Heart left ventricle (tissue), 13 donors: ENCODE results near the gene MRPL20.

Experiments used
- CTCF ChIP-seq, 12 donors: fragments of 200-600 bp; sonication (generic) in 4 of 12; IDR thresholded peaks; one replicate each; pipeline versions ENCODE4 v1.5.0 to v1.8.0; 2018 to 2022; ENCODE audit warnings: antibody characterized with exemption in 12 of 12, mild to moderate bottlenecking in 5 of 12
- POLR2A ChIP-seq, 2 donors: fragments of 450-650 bp; IDR thresholded peaks; one replicate each; pipeline ENCODE4 v1.6.1; 2017; ENCODE audit warnings: antibody characterized with exemption in 2 of 2, mild to moderate bottlenecking in 2 of 2, moderate library complexity in 2 of 2
- donor health status: ischemic (EF 13 %, LVEDD 7.1; RV severe dilation, severe dysfunction).
- donor health status: DM: no; HTN: yes; CAD: no.
- donor health status: DM: no; HTN: no; CAD: no.
- donor health status: ischemic (EF 25% LVEDD 6.9; RV normal size, moderate dysfunction).
- donor health status: ischemic (EF 25% LVEDD 5.7; RV mildly dilated, moderate dysfunction).
- donor health status: ischemic (EF 35%, LVEDD 5.7; RV mildly dilated, moderate dysfunction).
- donor health status: nonischemic (EF 11% LVEDD 7.7; RV severe dilation, severe dysfunction).
- donor health status: DM: yes; HTN: yes; CAD: no.
- donor health status: PGD.
- donor health status: ischemic (EF 29% LVEDD 5.4; RV normal size, mild dysfunction).
- donor health status: nonischemic (EF 23%, LVEDD 6.1; RV moderate dilation, normal function).

- TF ChIP-seq CTCF (IDR thresholded peaks at IDR 0.05) (no peak), POLR2A (IDR thresholded peaks at IDR 0.05) (no peak)
Measured at GRCh38 chr1:1449099-1449739, 42.1 kb upstream of the MRPL20 start, which contains the start of gene ATAD3C.
